SK-N-MC (cell line): ENCODE measurements around the gene ADAMTSL3.

Experiments used
- EZH2 ChIP-seq: fragments of 200-600 bp; sonication (generic); IDR thresholded peaks from one replicate; pipeline ENCODE4 v1.6.1; 2017; ENCODE audit warnings: antibody characterized with exemption
- FOXP2 ChIP-seq: optimal IDR thresholded peaks from 2 replicates; pipeline ENCODE3; 2011; ENCODE audit warnings: mild to moderate bottlenecking, moderate library complexity; ENCODE audit not compliant: insufficient read depth; ENCODE audit errors: extremely low read length, control extremely low read depth
- POLR2AphosphoS5 ChIP-seq: IDR thresholded peaks from 2 replicates; pipeline ENCODE4 v1.6.1; 2012; ENCODE audit warnings: mild to moderate bottlenecking, low read depth, low read length, borderline replicate concordance

GRCh38 chr15:83734487-83734886 lies 80.6 kb downstream of the ADAMTSL3 start:
- TF ChIP-seq POLR2AphosphoS5 (no peak), EZH2 (no peak), FOXP2 (no peak)
